Measurements from ENCODE around the gene KCNH8. TPM values are rescaled to one million over a fixed set of nuclear protein-coding genes. Genes with fewer than 3 reads are reported as not detected.

The KCNH8 gene
- total RNA-seq, 3 donors from 2014 or later = under 0.01 to 4.4 (median 1.3) TPM

DNA sequence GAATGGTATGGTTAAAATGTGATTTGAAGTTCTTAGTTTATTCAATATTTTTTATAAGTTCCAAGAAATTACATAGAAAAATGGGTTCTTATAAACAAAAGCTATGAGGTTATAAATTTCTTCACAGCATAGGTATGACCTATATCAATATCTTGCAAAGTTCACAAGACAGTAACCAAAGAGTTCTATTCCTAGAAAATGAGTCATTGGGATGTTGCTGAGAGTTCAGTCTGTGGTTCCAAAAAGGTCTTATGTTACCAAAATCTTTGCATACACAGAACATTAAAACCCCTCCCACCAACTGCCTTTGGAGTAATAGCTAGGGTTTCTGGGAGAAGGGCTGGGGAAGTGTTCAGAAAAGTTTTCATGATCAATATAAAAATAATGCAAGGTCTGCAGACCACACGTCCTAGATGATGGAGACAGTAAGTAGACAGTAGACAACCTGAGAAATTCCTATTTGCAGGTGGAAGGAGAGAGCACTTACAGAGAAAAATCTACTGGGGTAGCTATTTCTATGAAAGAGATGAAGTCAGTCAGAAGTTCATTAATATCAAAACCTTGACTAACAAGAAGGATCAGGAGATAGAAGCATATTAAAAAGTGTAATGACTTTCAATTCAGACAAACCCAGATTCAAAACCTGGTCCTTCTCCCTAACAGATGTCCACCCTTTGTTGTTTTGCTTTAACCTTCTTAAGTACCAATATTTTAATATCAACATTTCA lies 279.3 kb downstream of the KCNH8 start:
- H3K4me3 ChIP-seq = no peak overlapping the region
- H3K27me3 ChIP-seq = no peaks in the 10 kb centered on the region
- no peak overlapping the region for H3K27ac ChIP-seq
- no peak for TF ChIP-seq POLR2AphosphoS5 (IDR thresholded peaks at IDR 0.05)
- TF ChIP-seq, protein P1, sequence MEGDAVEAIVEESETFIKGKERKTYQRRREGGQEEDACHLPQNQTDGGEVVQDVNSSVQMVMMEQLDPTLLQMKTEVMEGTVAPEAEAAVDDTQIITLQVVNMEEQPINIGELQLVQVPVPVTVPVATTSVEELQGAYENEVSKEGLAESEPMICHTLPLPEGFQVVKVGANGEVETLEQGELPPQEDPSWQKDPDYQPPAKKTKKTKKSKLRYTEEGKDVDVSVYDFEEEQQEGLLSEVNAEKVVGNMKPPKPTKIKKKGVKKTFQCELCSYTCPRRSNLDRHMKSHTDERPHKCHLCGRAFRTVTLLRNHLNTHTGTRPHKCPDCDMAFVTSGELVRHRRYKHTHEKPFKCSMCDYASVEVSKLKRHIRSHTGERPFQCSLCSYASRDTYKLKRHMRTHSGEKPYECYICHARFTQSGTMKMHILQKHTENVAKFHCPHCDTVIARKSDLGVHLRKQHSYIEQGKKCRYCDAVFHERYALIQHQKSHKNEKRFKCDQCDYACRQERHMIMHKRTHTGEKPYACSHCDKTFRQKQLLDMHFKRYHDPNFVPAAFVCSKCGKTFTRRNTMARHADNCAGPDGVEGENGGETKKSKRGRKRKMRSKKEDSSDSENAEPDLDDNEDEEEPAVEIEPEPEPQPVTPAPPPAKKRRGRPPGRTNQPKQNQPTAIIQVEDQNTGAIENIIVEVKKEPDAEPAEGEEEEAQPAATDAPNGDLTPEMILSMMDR (IDR thresholded peaks at IDR 0.05) = no peak
- no peak for TF ChIP-seq POLR2A (IDR thresholded peaks at IDR 0.05)
- no peaks in the 10 kb centered on the region for H3K4me1 ChIP-seq
- no peak for DNase-seq (ENCODE audit: low spot score in 2 of 2)
- H3K36me3 ChIP-seq = no peaks in the 10 kb centered on the region
- intact Hi-C loops (cut with DNase I; ENCODE audit: low total_unique reads) = no loop called here
- no peaks in the 10 kb centered on the region for H3K9me3 ChIP-seq

DNA sequence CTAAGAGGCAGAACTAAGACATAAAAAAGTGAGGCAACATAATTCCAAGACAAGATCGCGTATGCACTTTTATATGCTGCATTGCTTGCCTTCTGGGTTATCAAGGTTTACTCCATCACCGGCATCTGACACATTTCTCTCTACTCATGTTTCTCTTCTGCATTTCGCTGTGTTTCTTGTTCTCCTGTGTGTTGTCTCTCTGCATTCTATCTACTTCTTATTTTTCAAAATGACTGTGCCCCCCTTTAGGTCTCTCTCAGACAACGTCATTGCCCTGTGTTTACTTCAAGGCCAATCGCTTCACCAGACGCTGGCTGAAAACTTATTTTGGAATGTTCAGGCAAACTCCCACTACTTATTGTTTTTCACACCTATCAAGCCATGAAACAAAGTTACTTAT lies 280.4 kb downstream of the KCNH8 start:
- no peak overlapping the region for H3K27ac ChIP-seq
- H3K9me3 ChIP-seq = no peaks in the 10 kb centered on the region
- intact Hi-C loops (cut with DNase I; ENCODE audit: low total_unique reads) = no loop called here
- no peak for TF ChIP-seq POLR2AphosphoS5 (IDR thresholded peaks at IDR 0.05)
- TF ChIP-seq, protein P1 (IDR thresholded peaks at IDR 0.05) = no peak
- no peak for TF ChIP-seq POLR2A (IDR thresholded peaks at IDR 0.05)
- H3K4me1 ChIP-seq = no peaks in the 10 kb centered on the region
- no peaks in the 10 kb centered on the region for H3K27me3 ChIP-seq
- DNase-seq (ENCODE audit: low spot score in 2 of 2) = no peak
- no peak overlapping the region for H3K4me3 ChIP-seq
- no peaks in the 10 kb centered on the region for H3K36me3 ChIP-seq

DNA sequence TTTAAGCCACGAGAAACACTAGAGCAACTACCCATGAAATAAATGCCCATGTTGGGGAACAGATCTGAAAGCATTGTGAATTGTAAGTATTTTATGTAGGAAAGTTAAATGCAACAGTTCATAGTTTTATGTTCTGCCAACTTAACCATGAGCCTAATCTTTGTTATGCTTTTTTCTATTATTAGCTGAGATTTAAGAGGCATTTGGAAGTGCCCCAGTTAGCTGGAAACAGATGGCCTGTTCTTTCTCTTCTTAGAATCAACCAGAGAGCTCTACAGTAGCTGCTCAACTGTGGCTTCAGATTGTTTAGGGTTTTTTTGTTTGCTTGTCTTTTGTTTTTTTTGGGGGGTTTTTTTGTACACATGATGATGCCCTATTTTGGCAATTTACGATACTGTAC lies 284.4 kb downstream of the KCNH8 start:
- no peaks in the 10 kb centered on the region for H3K9me3 ChIP-seq
- H3K36me3 ChIP-seq = no peaks in the 10 kb centered on the region
- no peak overlapping the region for H3K4me3 ChIP-seq
- H3K27me3 ChIP-seq = no peaks in the 10 kb centered on the region
- no peak overlapping the region for H3K27ac ChIP-seq
- intact Hi-C loops (cut with DNase I; ENCODE audit: low total_unique reads) = no loop called here
- no peaks in the 10 kb centered on the region for H3K4me1 ChIP-seq
- no peak for DNase-seq (ENCODE audit: low spot score in 2 of 2)
- TF ChIP-seq POLR2AphosphoS5 (IDR thresholded peaks at IDR 0.05) (no peak), POLR2A (IDR thresholded peaks at IDR 0.05) (no peak)
- TF ChIP-seq, protein P1 (IDR thresholded peaks at IDR 0.05) = no peak

DNA sequence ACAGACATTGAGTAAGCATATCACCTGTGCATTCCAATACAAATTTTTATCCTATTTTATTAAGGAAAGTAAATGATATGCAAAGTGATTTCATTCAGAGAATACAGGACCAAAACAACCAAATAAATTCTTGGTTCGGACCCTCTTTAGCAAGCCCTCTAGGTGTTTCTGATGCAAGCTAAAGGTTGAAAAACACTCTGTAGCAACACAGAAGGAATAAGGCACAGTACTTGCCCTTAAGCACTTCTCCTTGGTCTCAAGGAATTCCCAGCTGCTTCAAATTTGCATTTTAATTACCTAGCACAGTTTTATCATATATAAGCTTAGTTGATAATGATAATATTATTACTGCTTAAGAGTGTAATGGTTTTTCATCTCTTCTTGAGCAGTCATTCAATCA lies 288.4 kb downstream of the KCNH8 start:
- TF ChIP-seq POLR2AphosphoS5 (IDR thresholded peaks at IDR 0.05) (no peak), POLR2A (IDR thresholded peaks at IDR 0.05) (no peak)
- TF ChIP-seq, protein P1 (IDR thresholded peaks at IDR 0.05) = no peak
- Histone ChIP-seq H3K4me3 (no peak overlapping the region), H3K9me3 (no peaks in the 10 kb centered on the region), H3K36me3 (no peaks in the 10 kb centered on the region), H3K4me1 (no peaks in the 10 kb centered on the region), H3K27ac (no peak overlapping the region), H3K27me3 (no peaks in the 10 kb centered on the region)
- no peak for DNase-seq (ENCODE audit: low spot score in 2 of 2)
- intact Hi-C loops (cut with DNase I; ENCODE audit: low total_unique reads) = no loop called here

DNA sequence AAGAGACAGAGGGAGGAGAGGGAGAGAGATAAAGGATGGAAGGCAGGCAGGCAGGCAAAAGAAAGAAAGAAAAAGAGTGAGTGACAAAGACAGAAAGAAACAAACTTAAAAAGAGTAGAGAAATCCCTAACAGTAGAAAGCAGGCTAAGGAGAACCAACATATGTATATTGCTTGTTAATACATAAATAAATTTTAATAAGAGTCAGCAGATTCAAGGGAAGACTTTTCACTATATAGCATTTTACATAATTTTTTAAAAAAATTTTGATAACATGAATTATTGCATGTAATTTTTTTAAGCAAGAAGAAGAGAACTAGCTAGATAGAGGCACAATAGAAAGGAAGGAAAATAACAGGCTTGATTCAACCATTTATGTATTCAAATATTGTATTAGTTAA lies 291.6 kb downstream of the KCNH8 start:
- Histone ChIP-seq H3K27ac (no peak overlapping the region), H3K4me1 (no peaks in the 10 kb centered on the region), H3K36me3 (no peaks in the 10 kb centered on the region), H3K4me3 (no peak overlapping the region), H3K27me3 (no peaks in the 10 kb centered on the region), H3K9me3 (no peaks in the 10 kb centered on the region)
- intact Hi-C loops (cut with DNase I; ENCODE audit: low total_unique reads) = no loop called here
- no peak for DNase-seq (ENCODE audit: low spot score in 2 of 2)
- TF ChIP-seq POLR2A (IDR thresholded peaks at IDR 0.05) = no peak
- TF ChIP-seq, protein P1 (IDR thresholded peaks at IDR 0.05) = no peak
- TF ChIP-seq POLR2AphosphoS5 (IDR thresholded peaks at IDR 0.05) = no peak
